Mammary epithelial cell (primary cell): ENCODE measurements around the gene TCHP.

Source experiments
- CTCF ChIP-seq, 2 donors: IDR thresholded peaks in 1 of 2; conservative IDR thresholded peaks in 1 of 2; 2 replicates each; pipeline ENCODE4 v1.5.1; 2011 to 2012; ENCODE audit warnings: inconsistent platforms in 2 of 2, low read length in 2 of 2, mild to moderate bottlenecking in 2 of 2, control low read depth in 1 of 2, low read depth in 1 of 2; ENCODE audit not compliant: insufficient read depth in 1 of 2; ENCODE audit errors: extremely low read depth in 1 of 2
- EZH2 ChIP-seq: IDR thresholded peaks from 2 replicates; pipeline ENCODE4 v1.6.1; 2012; ENCODE audit warnings: low read length, inconsistent platforms, borderline replicate concordance

- TF ChIP-seq CTCF (conservative IDR thresholded peaks at IDR 0.05 in 1 of 2, IDR thresholded peaks at IDR 0.05 in 1 of 2; ENCODE audit: extremely low read depth in 1 of 2, insufficient read depth in 1 of 2, low read depth in 1 of 2, low read length in 2 of 2) (no peak), EZH2 (no peak)
Measured at GRCh38 chr12:109863847-109864712, 36.0 kb upstream of the TCHP start.
